Measurements from ENCODE around the gene ST8SIA3. TPM values are rescaled to one million over a fixed set of nuclear protein-coding genes. Genes with fewer than 3 reads are reported as not detected.
"Not testable (repeated sequence)": the region's sequence is repeated elsewhere in the genome, so short reads cannot be mapped to it uniquely, and the experiment has no call there.

Gene ST8SIA3
- total RNA-seq, 1 donor from 2014 or later: 17.7 TPM

GRCh38 chr18:57373017-57373416, 20.7 kb downstream of the ST8SIA3 start:
- Mint-ChIP-seq H3K9me3 (ENCODE audit: unreplicated experiment) (peaks cover 3% of the 10 kb centered on the region), H3K4me3 (ENCODE audit: unreplicated experiment) (no peak overlapping the region), H3K36me3 (ENCODE audit: unreplicated experiment) (peaks cover 4% of the 10 kb centered on the region), H3K27ac (ENCODE audit: unreplicated experiment) (peak overlapping the region; percentile 39), H3K27me3 (ENCODE audit: unreplicated experiment) (peaks cover 4% of the 10 kb centered on the region), H3K4me1 (ENCODE audit: low read depth, unreplicated experiment) (peaks cover 21% of the 10 kb centered on the region)
- TF ChIP-seq CTCF (IDR thresholded peaks at IDR 0.05; ENCODE audit: partially characterized antibody, unreplicated experiment): no peak
- DNase-seq: no peak

- no peak for DNase-seq
- Mint-ChIP-seq H3K27ac (ENCODE audit: unreplicated experiment) (no peak overlapping the region), H3K9me3 (ENCODE audit: unreplicated experiment) (peaks cover 1% of the 10 kb centered on the region), H3K36me3 (ENCODE audit: unreplicated experiment) (peaks cover 4% of the 10 kb centered on the region), H3K4me3 (ENCODE audit: unreplicated experiment) (no peak overlapping the region), H3K4me1 (ENCODE audit: low read depth, unreplicated experiment) (peaks cover 5% of the 10 kb centered on the region), H3K27me3 (ENCODE audit: unreplicated experiment) (peaks cover 4% of the 10 kb centered on the region)
- no peak for TF ChIP-seq CTCF (IDR thresholded peaks at IDR 0.05; ENCODE audit: partially characterized antibody, unreplicated experiment)
These were observed 24.1 kb downstream of the ST8SIA3 start for GRCh38 chr18:57376503-57376902.

GRCh38 chr18:57389271-57389670, 36.9 kb downstream of the ST8SIA3 start:
- Mint-ChIP-seq H3K4me1 (ENCODE audit: low read depth, unreplicated experiment) (peaks cover 15% of the 10 kb centered on the region), H3K27ac (ENCODE audit: unreplicated experiment) (no peak overlapping the region)

GRCh38 chr18:57390044-57390443, 37.7 kb downstream of the ST8SIA3 start:
- Mint-ChIP-seq H3K27ac (ENCODE audit: unreplicated experiment) (no peak overlapping the region), H3K4me3 (ENCODE audit: unreplicated experiment) (no peak overlapping the region), H3K9me3 (ENCODE audit: unreplicated experiment) (peaks cover 3% of the 10 kb centered on the region), H3K36me3 (ENCODE audit: unreplicated experiment) (no peaks in the 10 kb centered on the region), H3K4me1 (ENCODE audit: low read depth, unreplicated experiment) (peaks cover 15% of the 10 kb centered on the region), H3K27me3 (ENCODE audit: unreplicated experiment) (peaks cover 4% of the 10 kb centered on the region)
- TF ChIP-seq CTCF (IDR thresholded peaks at IDR 0.05; ENCODE audit: partially characterized antibody, unreplicated experiment): no peak
- no peak for DNase-seq

More at GRCh38 chr18:57389271-57389670, 36.9 kb downstream of the ST8SIA3 start:
- no peaks in the 10 kb centered on the region for H3K36me3 Mint-ChIP-seq (ENCODE audit: unreplicated experiment)
- H3K4me3 Mint-ChIP-seq (ENCODE audit: unreplicated experiment): no peak overlapping the region
- peaks cover 2% of the 10 kb centered on the region for H3K27me3 Mint-ChIP-seq (ENCODE audit: unreplicated experiment)
- TF ChIP-seq CTCF (IDR thresholded peaks at IDR 0.05; ENCODE audit: partially characterized antibody, unreplicated experiment): no peak
- no peak for DNase-seq
- peaks cover 3% of the 10 kb centered on the region for H3K9me3 Mint-ChIP-seq (ENCODE audit: unreplicated experiment)

GRCh38 chr18:57394749-57395148, 42.4 kb downstream of the ST8SIA3 start:
- H3K4me3 Mint-ChIP-seq (ENCODE audit: unreplicated experiment); H3K9me3 Mint-ChIP-seq (ENCODE audit: unreplicated experiment); H3K27me3 Mint-ChIP-seq (ENCODE audit: unreplicated experiment); DNase-seq; H3K27ac Mint-ChIP-seq (ENCODE audit: unreplicated experiment); H3K4me1 Mint-ChIP-seq (ENCODE audit: low read depth, unreplicated experiment): not testable (repeated sequence)
- peaks cover 13% of the 10 kb centered on the region for H3K36me3 Mint-ChIP-seq (ENCODE audit: unreplicated experiment)

- peaks cover 13% of the 10 kb centered on the region for H3K36me3 Mint-ChIP-seq (ENCODE audit: unreplicated experiment)
These were observed 44.5 kb downstream of the ST8SIA3 start for GRCh38 chr18:57396831-57397230.

More at GRCh38 chr18:57396831-57397230, 44.5 kb downstream of the ST8SIA3 start:
- not testable (repeated sequence) for DNase-seq; H3K27me3 Mint-ChIP-seq (ENCODE audit: unreplicated experiment); H3K4me1 Mint-ChIP-seq (ENCODE audit: low read depth, unreplicated experiment); H3K9me3 Mint-ChIP-seq (ENCODE audit: unreplicated experiment); H3K27ac Mint-ChIP-seq (ENCODE audit: unreplicated experiment); H3K4me3 Mint-ChIP-seq (ENCODE audit: unreplicated experiment)

Measured in glutamatergic neuron (in vitro differentiated cells).